GM12892 (cell line): ENCODE results near the gene CST8.

Source experiments
- POLR2A ChIP-seq: IDR thresholded peaks from 2 replicates; pipeline ENCODE4 v1.6.1; 2011; ENCODE audit warnings: low read depth, low read length, control low read depth
- POLR2AphosphoS5 ChIP-seq: IDR thresholded peaks from 2 replicates; pipeline ENCODE4 v1.6.1; 2011; ENCODE audit warnings: low read depth, low read length, control low read depth
- TAF1 ChIP-seq: IDR thresholded peaks from 2 replicates; pipeline ENCODE4 v1.6.1; 2011; ENCODE audit warnings: low read depth, mild to moderate bottlenecking, control low read depth, low read length, borderline replicate concordance

GRCh38 chr20:23532533-23532932 is 41.6 kb downstream of the CST8 start:
- TF ChIP-seq POLR2AphosphoS5: no peak
- no peak for TF ChIP-seq POLR2A
- TF ChIP-seq TAF1: no peak
